Heart left ventricle (tissue), 16 donors: ENCODE data around the gene TACC2. TPM values are rescaled to one million over a fixed set of nuclear protein-coding genes. Genes with fewer than 3 reads are reported as not detected.

Experiments
- ATAC-seq, 4 donors: fragments of 200-7000 bp; cut with Tn5 transposase; one replicate each; pipeline ENCODE4 v1.9.1; 2020 to 2022; ENCODE audit warnings: moderate library complexity in 4 of 4, mild to moderate bottlenecking in 3 of 4, moderate number of reproducible peaks in 1 of 4
- DNase-seq, 5 donors: peaks; one replicate each; pipeline ENCODE4 v3.0.0-alpha.2; 2020
- H3K27ac ChIP-seq, 12 donors: fragments of 200-600 bp; sonication (generic) in 4 of 12; one replicate each; pipeline versions ENCODE4 v1.5.0 to v1.8.0; 2016 to 2022; ENCODE audit warnings: mild to moderate bottlenecking in 2 of 12
- H3K27me3 ChIP-seq, 9 donors: fragments of 200-600 bp; sonication (generic) in 2 of 9; one replicate each; pipeline versions ENCODE4 v1.5.1 to v1.8.0; 2016 to 2022; ENCODE audit warnings: mild to moderate bottlenecking in 3 of 9
- H3K36me3 ChIP-seq, 9 donors: fragments of 200-600 bp; sonication (generic) in 2 of 9; one replicate each; pipeline versions ENCODE4 v1.5.0 to v1.8.0; 2018 to 2022; ENCODE audit warnings: mild to moderate bottlenecking in 2 of 9
- H3K4me1 ChIP-seq, 12 donors: fragments of 200-600 bp; sonication (generic) in 4 of 12; one replicate each; pipeline versions ENCODE4 v1.5.0 to v1.8.0; 2016 to 2022; ENCODE audit warnings: mild to moderate bottlenecking in 3 of 12
- H3K4me3 ChIP-seq, 12 donors: fragments of 200-600 bp; sonication (generic) in 4 of 12; one replicate each; pipeline versions ENCODE4 v1.5.0 to v1.8.0; 2017 to 2022; ENCODE audit warnings: mild to moderate bottlenecking in 9 of 12, moderate library complexity in 4 of 12
- H3K9me3 ChIP-seq, 12 donors: fragments of 200-600 bp; sonication (generic) in 4 of 12; one replicate each; pipeline versions ENCODE4 v1.5.0 to v1.8.0; 2016 to 2022; ENCODE audit warnings: mild to moderate bottlenecking in 1 of 12
- CTCF ChIP-seq, 12 donors: fragments of 200-600 bp; sonication (generic) in 4 of 12; IDR thresholded peaks; one replicate each; pipeline versions ENCODE4 v1.5.0 to v1.8.0; 2018 to 2022; ENCODE audit warnings: antibody characterized with exemption in 12 of 12, mild to moderate bottlenecking in 5 of 12
- POLR2A ChIP-seq, 2 donors: fragments of 450-650 bp; IDR thresholded peaks; one replicate each; pipeline ENCODE4 v1.6.1; 2017; ENCODE audit warnings: antibody characterized with exemption in 2 of 2, mild to moderate bottlenecking in 2 of 2, moderate library complexity in 2 of 2
- WGBS, 4 donors: extraction: QIAGEN DNeasy Blood & Tissue Kit in 2 of 4; methylation state at CpG; one replicate each; pipeline versions ENCODE4 v1.1.5 to v1.1.7; 2013 to 2018; 5-methylcytosine and 5-hydroxymethylcytosine counted together
- intact Hi-C, 10 donors: fragments of 100-400 bp; cut with DNase I; formaldehyde crosslinking; loops; one replicate each; pipeline versions ENCODE4 v1.11.1 to v1.14.2; 2022
- polyA plus RNA-seq, 2 donors: library from polyadenylated mRNA; stranded (reverse); fragments of 200-250 nt; gene quantifications; one replicate each; pipeline ENCODE4 v1.2.3, GENCODE V29; 2013
- total RNA-seq, 9 donors: library from RNA; depleted of rRNA in 2 of 9; stranded (reverse); fragments of >200 nt in 2 of 9; fragmentation: NEBNext Ultra II Directional in 3 of 9; extraction: Animal tissue kit (Norgen Biotek cat#: 25700) in 3 of 9; gene quantifications; one replicate each; pipeline versions ENCODE4 v1.1.0 to v1.2.4, GENCODE V29; 2016 to 2023
- donor health status: ischemic (EF 13 %, LVEDD 7.1; RV severe dilation, severe dysfunction).
- donor health status: healthy with polysubstance abuse.
- donor health status: DM: no; HTN: yes; CAD: no.
- donor health status: DM: no; HTN: no; CAD: no.
- donor health status: ischemic (EF 25% LVEDD 6.9; RV normal size, moderate dysfunction).
- donor health status: ischemic (EF 25% LVEDD 5.7; RV mildly dilated, moderate dysfunction).
- donor health status: healthy.
- donor health status: DM: yes; HTN: yes; CAD: no.
- donor health status: ischemic (EF 35%, LVEDD 5.7; RV mildly dilated, moderate dysfunction).
- donor health status: nonischemic (EF 11% LVEDD 7.7; RV severe dilation, severe dysfunction).
- donor health status: DM: yes; HTN: yes; CAD: no.
- donor health status: PGD.
- donor health status: ischemic (EF 29% LVEDD 5.4; RV normal size, mild dysfunction).
- donor health status: nonischemic (EF 23%, LVEDD 6.1; RV moderate dilation, normal function).

Gene TACC2
- total and polyA plus RNA-seq, 11 donors = 96.7 to 456 (median 294) TPM

- H3K27me3 ChIP-seq = no peaks in the 10 kb centered on the region
- peak overlapping the region in 4 of 12 donors; percentile 4 to 33 (median 22) for H3K4me3 ChIP-seq
- no peak for TF ChIP-seq POLR2A (IDR thresholded peaks at IDR 0.05)
- TF ChIP-seq CTCF (IDR thresholded peaks at IDR 0.05) = peak in 2 of 12 donors; percentile 15 to 16
- DNase-seq (peak in 4 of 5 donors; percentile 56 to 70 (median 66)), ATAC-seq (peak; percentile 67 to 78 (median 74))
- WGBS, 4 donors = 49 to 74% (median 59%) methylated on average over 8 of the region's 8 CpGs
- peak overlapping the region; percentile 51 to 86 (median 76) for H3K27ac ChIP-seq
- intact Hi-C loops = loop anchor here in 3 of 10 donors (5.0 kb wide), 1 partner anchor 32 kb away; no protein-coding TSS in a partner anchor
- peaks cover 0 to 2% (median 0%) of the 10 kb centered on the region in 9 donors for H3K36me3 ChIP-seq
- H3K9me3 ChIP-seq = no peaks in the 10 kb centered on the region
- peaks cover 0 to 45% (median 15%) of the 10 kb centered on the region in 12 donors for H3K4me1 ChIP-seq
These were observed 40.7 kb downstream of the TACC2 start for GRCh38 chr10:122029499-122030199.

- no peak for DNase-seq
- Histone ChIP-seq H3K27ac (peak overlapping the region in 11 of 12 donors; percentile 1 to 86 (median 77)), H3K27me3 (no peaks in the 10 kb centered on the region), H3K9me3 (no peaks in the 10 kb centered on the region), H3K4me3 (no peak overlapping the region), H3K4me1 (peaks cover 0 to 45% (median 15%) of the 10 kb centered on the region in 12 donors), H3K36me3 (no peaks in the 10 kb centered on the region)
- ATAC-seq = no peak
- TF ChIP-seq CTCF (IDR thresholded peaks at IDR 0.05) = peak in 1 of 12 donors; percentile 1
- no peak for TF ChIP-seq POLR2A (IDR thresholded peaks at IDR 0.05)
- WGBS, 4 donors = 70 to 80% (median 78%) methylated on average over 7 of the region's 7 CpGs
- intact Hi-C loops = loop anchor here in 3 of 10 donors (5.0 kb wide), 1 partner anchor 33 kb away; no protein-coding TSS in a partner anchor
These were observed 41.2 kb downstream of the TACC2 start for GRCh38 chr10:122030200-122030552.

GRCh38 chr10:122033224-122033926 lies 44.4 kb downstream of the TACC2 start:
- H3K27ac ChIP-seq = peak overlapping the region; percentile 27 to 92 (median 78)
- peaks cover 0 to 9% (median 0%) of the 10 kb centered on the region in 9 donors for H3K36me3 ChIP-seq
- DNase-seq (peak in 4 of 5 donors; percentile 38 to 55 (median 48)), ATAC-seq (peak; percentile 83 to 89 (median 84))
- TF ChIP-seq CTCF (IDR thresholded peaks at IDR 0.05) (no peak), POLR2A (IDR thresholded peaks at IDR 0.05) (no peak)
- no peaks in the 10 kb centered on the region for H3K9me3 ChIP-seq
- intact Hi-C loops = loop anchor here in 3 of 10 donors (5.0 kb wide), 1 partner anchor 36 kb away; no protein-coding TSS in a partner anchor
- H3K4me1 ChIP-seq = peaks cover 0 to 54% (median 19%) of the 10 kb centered on the region in 12 donors
- 54 to 62% (median 57%) methylated on average over 9 of the region's 9 CpGs for WGBS, 4 donors
- no peak overlapping the region for H3K4me3 ChIP-seq
- peaks cover 0 to 6% (median 0%) of the 10 kb centered on the region in 9 donors for H3K27me3 ChIP-seq
